GM23248 (cell line): ENCODE measurements around the gene RASGEF1C.

ENCODE experiments used
- EZH2 ChIP-seq: fragments of 200-600 bp; sonication (generic); IDR thresholded peaks from 2 replicates; pipeline ENCODE4 v1.6.1; 2018; ENCODE audit warnings: antibody characterized with exemption, mild to moderate bottlenecking; ENCODE audit not compliant: insufficient read depth, poor library complexity, severe bottlenecking
- EZH2phosphoT487 ChIP-seq: fragments of 200-600 bp; sonication (generic); IDR thresholded peaks from 2 replicates; pipeline ENCODE4 v1.6.1; 2018; ENCODE audit warnings: antibody characterized with exemption, moderate library complexity, mild to moderate bottlenecking, low read depth; ENCODE audit not compliant: insufficient read depth

- no peak for TF ChIP-seq EZH2
- TF ChIP-seq EZH2phosphoT487 = no peak
These were observed 42.8 kb downstream of the RASGEF1C start for GRCh38 chr5:180166176-180166575.
